ENCODE data around the gene AUTS2.

- no peak for TF ChIP-seq POLR2AphosphoS5 (IDR thresholded peaks at IDR 0.05; ENCODE audit: insufficient read depth in 1 of 2, low read depth in 1 of 2)
- TF ChIP-seq, protein P1, sequence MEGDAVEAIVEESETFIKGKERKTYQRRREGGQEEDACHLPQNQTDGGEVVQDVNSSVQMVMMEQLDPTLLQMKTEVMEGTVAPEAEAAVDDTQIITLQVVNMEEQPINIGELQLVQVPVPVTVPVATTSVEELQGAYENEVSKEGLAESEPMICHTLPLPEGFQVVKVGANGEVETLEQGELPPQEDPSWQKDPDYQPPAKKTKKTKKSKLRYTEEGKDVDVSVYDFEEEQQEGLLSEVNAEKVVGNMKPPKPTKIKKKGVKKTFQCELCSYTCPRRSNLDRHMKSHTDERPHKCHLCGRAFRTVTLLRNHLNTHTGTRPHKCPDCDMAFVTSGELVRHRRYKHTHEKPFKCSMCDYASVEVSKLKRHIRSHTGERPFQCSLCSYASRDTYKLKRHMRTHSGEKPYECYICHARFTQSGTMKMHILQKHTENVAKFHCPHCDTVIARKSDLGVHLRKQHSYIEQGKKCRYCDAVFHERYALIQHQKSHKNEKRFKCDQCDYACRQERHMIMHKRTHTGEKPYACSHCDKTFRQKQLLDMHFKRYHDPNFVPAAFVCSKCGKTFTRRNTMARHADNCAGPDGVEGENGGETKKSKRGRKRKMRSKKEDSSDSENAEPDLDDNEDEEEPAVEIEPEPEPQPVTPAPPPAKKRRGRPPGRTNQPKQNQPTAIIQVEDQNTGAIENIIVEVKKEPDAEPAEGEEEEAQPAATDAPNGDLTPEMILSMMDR (IDR thresholded peaks at IDR 0.05), result no peak
- TF ChIP-seq POLR2A (IDR thresholded peaks at IDR 0.05), result no peak
These were observed 929.3 kb downstream of the AUTS2 start for GRCh38 chr7:70527520-70528115.

Data from vagina (tissue), 2 donors.